Measurements from ENCODE around the gene APOL6.

APOL6 gene

GRCh38 chr22:35684270-35684700, 36.0 kb downstream of the APOL6 start:
- TF ChIP-seq, protein P1, sequence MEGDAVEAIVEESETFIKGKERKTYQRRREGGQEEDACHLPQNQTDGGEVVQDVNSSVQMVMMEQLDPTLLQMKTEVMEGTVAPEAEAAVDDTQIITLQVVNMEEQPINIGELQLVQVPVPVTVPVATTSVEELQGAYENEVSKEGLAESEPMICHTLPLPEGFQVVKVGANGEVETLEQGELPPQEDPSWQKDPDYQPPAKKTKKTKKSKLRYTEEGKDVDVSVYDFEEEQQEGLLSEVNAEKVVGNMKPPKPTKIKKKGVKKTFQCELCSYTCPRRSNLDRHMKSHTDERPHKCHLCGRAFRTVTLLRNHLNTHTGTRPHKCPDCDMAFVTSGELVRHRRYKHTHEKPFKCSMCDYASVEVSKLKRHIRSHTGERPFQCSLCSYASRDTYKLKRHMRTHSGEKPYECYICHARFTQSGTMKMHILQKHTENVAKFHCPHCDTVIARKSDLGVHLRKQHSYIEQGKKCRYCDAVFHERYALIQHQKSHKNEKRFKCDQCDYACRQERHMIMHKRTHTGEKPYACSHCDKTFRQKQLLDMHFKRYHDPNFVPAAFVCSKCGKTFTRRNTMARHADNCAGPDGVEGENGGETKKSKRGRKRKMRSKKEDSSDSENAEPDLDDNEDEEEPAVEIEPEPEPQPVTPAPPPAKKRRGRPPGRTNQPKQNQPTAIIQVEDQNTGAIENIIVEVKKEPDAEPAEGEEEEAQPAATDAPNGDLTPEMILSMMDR (conservative IDR thresholded peaks at IDR 0.05): no peak; the same call in 1 of the 2 replicates
- TF ChIP-seq ZFX (IDR thresholded peaks at IDR 0.05): no peak

DNA sequence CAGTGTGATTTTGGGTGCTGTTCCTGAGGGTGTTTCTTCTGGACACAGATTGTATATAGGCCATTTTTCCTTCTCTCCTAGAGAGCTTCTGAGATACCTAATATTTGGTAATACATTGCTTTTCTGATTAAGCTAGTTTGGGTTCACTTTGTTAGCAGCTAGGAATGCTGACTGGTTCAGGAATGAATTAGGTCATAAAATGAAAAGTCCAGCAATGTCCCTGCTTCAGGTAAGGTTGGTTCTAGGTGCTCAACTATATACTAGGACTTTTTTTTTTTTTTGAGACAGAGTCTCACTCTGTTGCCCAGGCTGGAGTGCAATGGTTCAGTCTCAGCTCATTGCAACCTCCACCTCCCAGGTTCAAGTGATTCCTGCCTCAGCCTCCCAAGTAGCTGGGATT, 36.5 kb downstream of the APOL6 start:
- TF ChIP-seq, protein P1 (conservative IDR thresholded peaks at IDR 0.05): no peak
- TF ChIP-seq ZFX (IDR thresholded peaks at IDR 0.05): no peak
- no peak overlapping the region for H3K27ac ChIP-seq

More at GRCh38 chr22:35684270-35684700, 36.0 kb downstream of the APOL6 start:
- H3K27ac ChIP-seq: no peak overlapping the region

GRCh38 chr22:35685731-35686130, 37.5 kb downstream of the APOL6 start:
- TF ChIP-seq ZFX (IDR thresholded peaks at IDR 0.05): no peak
- TF ChIP-seq, protein P1 (conservative IDR thresholded peaks at IDR 0.05): no peak
- H3K27ac ChIP-seq: no peak overlapping the region

- no peak overlapping the region for H3K27ac ChIP-seq
- TF ChIP-seq, protein P1 (conservative IDR thresholded peaks at IDR 0.05): no peak
- TF ChIP-seq ZFX (IDR thresholded peaks at IDR 0.05): no peak
Observed at GRCh38 chr22:35686298-35686697, 38.1 kb downstream of the APOL6 start.

DNA sequence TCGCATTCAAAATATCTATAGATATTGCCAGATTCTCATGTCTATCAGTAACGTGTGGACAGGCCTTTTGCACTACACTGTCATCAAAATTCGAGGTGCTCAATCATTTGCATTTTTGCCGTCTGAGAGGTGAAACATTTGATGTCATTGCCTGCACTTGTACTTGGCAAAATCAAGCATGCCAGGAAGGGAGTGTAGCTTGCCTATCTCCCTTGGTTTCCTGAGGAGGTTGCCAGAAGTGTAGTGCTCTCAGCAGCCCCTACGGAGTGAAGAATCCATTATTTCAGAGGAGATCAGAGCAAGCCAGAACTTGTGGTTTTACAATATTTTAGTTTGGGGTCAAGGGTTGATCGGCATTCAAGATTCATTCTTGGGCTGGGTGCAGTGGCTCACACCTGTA, 39.2 kb downstream of the APOL6 start:
- TF ChIP-seq ZFX (IDR thresholded peaks at IDR 0.05): no peak
- TF ChIP-seq, protein P1 (conservative IDR thresholded peaks at IDR 0.05): no peak
- H3K27ac ChIP-seq: no peak overlapping the region

DNA sequence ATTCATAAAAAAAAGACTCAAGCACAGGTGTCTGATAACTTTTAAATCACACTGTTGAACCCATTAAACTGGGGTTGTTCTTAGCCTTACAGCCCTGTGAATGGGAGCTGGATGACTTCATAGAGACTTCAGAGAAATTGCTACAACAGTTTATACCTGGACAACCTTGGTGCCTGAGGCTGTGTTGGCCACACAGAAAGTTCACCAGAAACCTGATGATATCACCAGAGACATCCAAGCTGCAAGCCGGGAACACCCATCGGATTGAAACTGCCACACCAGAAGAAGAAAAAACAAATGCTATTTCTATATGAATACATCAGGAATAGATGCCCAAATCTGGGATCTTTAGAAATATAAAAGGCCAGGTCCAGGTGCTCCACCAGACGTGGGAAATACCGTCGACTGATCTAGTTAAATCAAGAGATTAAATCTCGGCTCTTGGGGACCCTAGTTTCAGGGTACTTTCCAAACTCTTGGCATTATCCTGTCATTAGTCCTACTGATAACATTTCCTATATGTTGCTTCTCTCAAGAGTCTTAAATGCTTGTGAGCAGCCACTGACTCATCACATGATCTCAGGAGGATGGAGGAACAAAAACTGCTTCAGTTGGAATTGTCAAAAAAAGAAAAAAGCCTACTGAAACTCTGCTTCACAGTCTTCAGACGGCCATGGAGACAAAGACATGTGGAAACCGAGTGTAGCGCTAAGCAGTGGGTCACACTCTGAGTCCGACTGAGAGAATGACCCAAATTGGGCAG, 40.8 kb downstream of the APOL6 start:
- no peak for TF ChIP-seq ZFX (IDR thresholded peaks at IDR 0.05)
- TF ChIP-seq, protein P1 (conservative IDR thresholded peaks at IDR 0.05): no peak
- H3K27ac ChIP-seq: no peak overlapping the region

- H3K27ac ChIP-seq: no peak overlapping the region
- TF ChIP-seq ZFX (IDR thresholded peaks at IDR 0.05): no peak
- TF ChIP-seq, protein P1 (conservative IDR thresholded peaks at IDR 0.05): no peak
Observed at GRCh38 chr22:35690001-35690400, 41.8 kb downstream of the APOL6 start.
